ENCODE measurements around the gene SMIM27. TPM values are rescaled to one million over a fixed set of nuclear protein-coding genes. Genes with fewer than 3 reads are reported as not detected.

The SMIM27 gene
- total and polyA plus RNA-seq, 2 experiments from 2014 or later: 6.5 to 47.1 TPM

DNA sequence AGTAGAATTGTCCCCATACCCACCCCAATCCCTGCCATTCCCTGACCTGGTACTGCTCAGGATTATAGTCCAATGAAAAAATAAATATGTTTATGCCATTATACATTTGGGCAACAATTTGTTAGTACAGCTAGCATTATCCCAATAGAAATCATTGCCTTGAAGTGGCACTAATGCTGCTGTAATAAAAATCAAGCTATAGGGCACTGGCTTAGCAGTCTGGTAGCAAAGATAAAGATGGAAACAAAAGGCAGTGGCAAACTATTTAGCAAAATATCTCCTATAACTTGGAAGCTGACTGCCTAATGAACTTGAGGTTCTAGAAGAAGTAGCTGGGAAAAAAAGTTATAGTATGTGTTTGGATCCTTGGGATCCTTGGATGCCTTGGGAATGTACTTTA is 2.5 kb downstream of the SMIM27 start:
- no peaks in the 10 kb centered on the region for H3K9me3 ChIP-seq (ENCODE audit: low read depth)
- H3K27me3 ChIP-seq: no peaks in the 10 kb centered on the region
- H3K4me1 ChIP-seq (ENCODE audit: low read depth): peaks cover 5% of the 10 kb centered on the region
- H3K4me3 ChIP-seq: no peak overlapping the region
- DNase-seq (ENCODE audit: low read depth in 1 of 2, low spot score in 1 of 2): no peak
- H3K36me3 ChIP-seq: no peaks in the 10 kb centered on the region
- TF ChIP-seq, protein P1, sequence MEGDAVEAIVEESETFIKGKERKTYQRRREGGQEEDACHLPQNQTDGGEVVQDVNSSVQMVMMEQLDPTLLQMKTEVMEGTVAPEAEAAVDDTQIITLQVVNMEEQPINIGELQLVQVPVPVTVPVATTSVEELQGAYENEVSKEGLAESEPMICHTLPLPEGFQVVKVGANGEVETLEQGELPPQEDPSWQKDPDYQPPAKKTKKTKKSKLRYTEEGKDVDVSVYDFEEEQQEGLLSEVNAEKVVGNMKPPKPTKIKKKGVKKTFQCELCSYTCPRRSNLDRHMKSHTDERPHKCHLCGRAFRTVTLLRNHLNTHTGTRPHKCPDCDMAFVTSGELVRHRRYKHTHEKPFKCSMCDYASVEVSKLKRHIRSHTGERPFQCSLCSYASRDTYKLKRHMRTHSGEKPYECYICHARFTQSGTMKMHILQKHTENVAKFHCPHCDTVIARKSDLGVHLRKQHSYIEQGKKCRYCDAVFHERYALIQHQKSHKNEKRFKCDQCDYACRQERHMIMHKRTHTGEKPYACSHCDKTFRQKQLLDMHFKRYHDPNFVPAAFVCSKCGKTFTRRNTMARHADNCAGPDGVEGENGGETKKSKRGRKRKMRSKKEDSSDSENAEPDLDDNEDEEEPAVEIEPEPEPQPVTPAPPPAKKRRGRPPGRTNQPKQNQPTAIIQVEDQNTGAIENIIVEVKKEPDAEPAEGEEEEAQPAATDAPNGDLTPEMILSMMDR (IDR thresholded peaks at IDR 0.05; ENCODE audit: low read depth, low read length): no peak
- no peak overlapping the region for H3K27ac ChIP-seq

DNA sequence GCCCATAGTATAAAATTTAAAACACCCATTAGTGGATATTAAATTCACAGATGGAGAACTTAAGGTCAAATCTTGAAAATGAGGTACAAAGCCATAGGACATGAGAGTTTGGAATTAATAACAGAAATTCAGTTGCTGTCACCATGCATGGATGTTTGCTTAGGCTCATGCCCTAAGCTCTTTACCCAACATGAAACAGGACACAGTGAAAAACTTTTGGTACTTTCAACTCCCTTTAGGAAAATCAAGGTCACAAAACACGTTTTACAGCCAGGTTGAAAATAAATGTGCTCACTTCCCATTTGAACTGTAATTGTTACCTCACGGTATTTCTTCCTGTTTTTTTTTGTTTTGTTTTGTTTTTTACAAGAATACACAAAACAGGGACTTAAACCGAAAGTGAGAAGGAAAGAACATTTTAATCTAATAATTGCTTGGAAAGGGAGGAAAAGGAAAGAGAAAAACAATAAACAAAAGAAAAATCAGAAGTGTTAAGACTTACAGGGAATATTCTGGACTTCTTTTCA is 6.3 kb downstream of the SMIM27 start:
- TF ChIP-seq, protein P1 (IDR thresholded peaks at IDR 0.05; ENCODE audit: low read depth, low read length): no peak
- no peaks in the 10 kb centered on the region for H3K27me3 ChIP-seq
- no peaks in the 10 kb centered on the region for H3K9me3 ChIP-seq (ENCODE audit: low read depth)
- no peak overlapping the region for H3K27ac ChIP-seq
- H3K36me3 ChIP-seq: no peaks in the 10 kb centered on the region
- no peaks in the 10 kb centered on the region for H3K4me1 ChIP-seq (ENCODE audit: low read depth)
- DNase-seq (ENCODE audit: low read depth in 1 of 2, low spot score in 1 of 2): no peak
- H3K4me3 ChIP-seq: no peak overlapping the region

DNA sequence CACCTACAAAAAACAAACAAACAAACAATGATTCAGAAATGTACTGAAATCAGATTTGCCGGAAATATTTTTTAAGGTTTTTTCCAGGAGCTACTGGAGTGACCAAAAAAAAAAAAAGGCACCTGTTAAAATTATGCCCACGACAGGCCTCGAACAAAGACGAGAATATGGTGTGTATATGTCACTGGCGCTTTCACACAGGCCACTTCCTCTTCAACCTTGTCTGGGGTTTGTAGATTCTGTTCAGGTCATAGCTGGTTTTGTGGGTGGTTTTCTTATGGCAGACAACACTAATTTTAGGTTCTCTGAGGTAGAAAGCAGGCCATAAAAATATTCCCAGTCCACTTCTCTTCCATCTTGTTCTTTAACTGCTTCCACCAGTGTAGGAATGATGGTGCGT is 13.8 kb downstream of the SMIM27 start:
- Histone ChIP-seq H3K27ac (no peak overlapping the region), H3K36me3 (peaks cover 18% of the 10 kb centered on the region), H3K4me3 (no peak overlapping the region), H3K9me3 (ENCODE audit: low read depth) (no peaks in the 10 kb centered on the region), H3K27me3 (no peaks in the 10 kb centered on the region), H3K4me1 (ENCODE audit: low read depth) (no peaks in the 10 kb centered on the region)
- TF ChIP-seq, protein P1 (IDR thresholded peaks at IDR 0.05; ENCODE audit: low read depth, low read length): no peak
- DNase-seq (ENCODE audit: low read depth in 1 of 2, low spot score in 1 of 2): no peak

DNA sequence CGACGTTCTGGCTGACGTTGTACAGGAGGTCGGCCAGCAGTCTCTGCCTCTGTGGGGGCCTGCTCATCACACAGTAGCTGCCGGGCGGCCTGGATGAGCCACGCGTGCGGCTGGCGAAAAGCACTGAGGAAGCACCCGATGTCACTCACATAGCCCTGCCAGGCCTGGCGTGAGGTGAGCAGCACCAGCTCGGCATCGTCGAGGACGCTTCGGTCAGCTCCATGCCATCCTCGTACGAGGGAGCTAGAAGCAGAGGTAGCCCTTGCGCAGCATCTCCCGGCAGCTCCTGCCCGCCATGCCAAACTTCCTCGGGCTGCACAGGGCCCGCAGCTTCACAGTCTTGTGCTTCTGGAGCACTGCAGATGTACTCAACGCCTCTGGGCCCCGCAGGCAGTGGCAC is 14.6 kb downstream of the SMIM27 start:
- peaks cover 6% of the 10 kb centered on the region for H3K4me1 ChIP-seq (ENCODE audit: low read depth)
- no peak overlapping the region for H3K27ac ChIP-seq
- H3K27me3 ChIP-seq: no peaks in the 10 kb centered on the region
- no peak overlapping the region for H3K4me3 ChIP-seq
- DNase-seq (ENCODE audit: low read depth in 1 of 2, low spot score in 1 of 2): no peak
- TF ChIP-seq, protein P1 (IDR thresholded peaks at IDR 0.05; ENCODE audit: low read depth, low read length): no peak
- no peaks in the 10 kb centered on the region for H3K9me3 ChIP-seq (ENCODE audit: low read depth)
- peaks cover 18% of the 10 kb centered on the region for H3K36me3 ChIP-seq

DNA sequence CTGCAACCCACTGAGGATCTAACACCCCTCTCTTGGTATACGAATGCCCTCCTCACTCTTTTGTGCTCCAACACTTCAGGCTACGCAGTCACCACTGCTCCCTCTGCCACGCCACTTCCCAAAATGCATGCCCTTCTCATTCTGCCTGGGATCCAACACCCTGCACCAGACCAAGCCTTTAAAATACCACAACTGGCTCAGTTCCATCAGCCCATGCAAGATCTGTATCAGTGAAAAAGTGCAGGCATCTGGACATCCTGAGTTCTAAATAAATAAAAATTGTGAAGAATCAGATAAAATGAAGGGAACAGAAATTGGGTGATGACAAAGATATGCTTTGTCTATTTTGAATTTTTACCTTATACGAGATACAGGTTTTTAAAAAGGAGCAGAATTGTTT is 18.1 kb downstream of the SMIM27 start:
- peaks cover 11% of the 10 kb centered on the region for H3K4me1 ChIP-seq (ENCODE audit: low read depth)
- no peaks in the 10 kb centered on the region for H3K9me3 ChIP-seq (ENCODE audit: low read depth)
- peaks cover 14% of the 10 kb centered on the region for H3K36me3 ChIP-seq
- no peaks in the 10 kb centered on the region for H3K27me3 ChIP-seq
- H3K27ac ChIP-seq: no peak overlapping the region
- DNase-seq (ENCODE audit: low read depth in 1 of 2, low spot score in 1 of 2): no peak
- H3K4me3 ChIP-seq: no peak overlapping the region
- TF ChIP-seq, protein P1 (IDR thresholded peaks at IDR 0.05; ENCODE audit: low read depth, low read length): no peak
